GM23248 (cell line): ENCODE data around the gene RAD51B. TPM values are rescaled to one million over a fixed set of nuclear protein-coding genes. Genes with fewer than 3 reads are reported as not detected.

Experiments
- DNase-seq: peaks from one replicate; pipeline ENCODE4 v3.0.0-alpha.2; 2015
- H2AFZ ChIP-seq: fragments of 200-600 bp; sonication (generic); 2 replicates; pipeline ENCODE4 v1.6.1; 2016; ENCODE audit warnings: antibody characterized with exemption
- H3F3A ChIP-seq: fragments of 200-600 bp; sonication (generic); 2 replicates; pipeline ENCODE4 v1.6.1; 2016; ENCODE audit warnings: mild to moderate bottlenecking, antibody characterized with exemption, mixed run types; ENCODE audit not compliant: insufficient read depth
- H3K27ac ChIP-seq: fragments of 200-600 bp; sonication (generic); 2 replicates; pipeline ENCODE4 v1.5.1; 2016; ENCODE audit warnings: mild to moderate bottlenecking
- H3K27me3 ChIP-seq: fragments of 200-600 bp; sonication (generic); replicated peaks from 2 replicates; pipeline ENCODE4 v1.6.1; 2016; ENCODE audit warnings: mild to moderate bottlenecking; ENCODE audit not compliant: insufficient read depth
- H3K36me3 ChIP-seq: fragments of 200-600 bp; sonication (generic); 2 replicates; pipeline ENCODE4 v1.6.1; 2016; ENCODE audit warnings: low read depth, mild to moderate bottlenecking
- H3K4me1 ChIP-seq: fragments of 200-600 bp; sonication (generic); 2 replicates; pipeline ENCODE4 v1.6.1; 2016; ENCODE audit warnings: mild to moderate bottlenecking; ENCODE audit not compliant: insufficient read depth
- H3K4me2 ChIP-seq: fragments of 200-600 bp; sonication (generic); one replicate; pipeline ENCODE4 v1.6.1; 2016; ENCODE audit warnings: mild to moderate bottlenecking; ENCODE audit not compliant: unreplicated experiment
- H3K4me3 ChIP-seq: fragments of 200-600 bp; sonication (generic); 2 replicates; pipeline ENCODE4 v1.5.1; 2016; ENCODE audit warnings: mild to moderate bottlenecking
- H3K79me2 ChIP-seq: fragments of 200-600 bp; sonication (generic); 2 replicates; pipeline ENCODE4 v1.6.1; 2016; ENCODE audit warnings: mild to moderate bottlenecking; ENCODE audit not compliant: insufficient read depth
- H3K9ac ChIP-seq: fragments of 200-600 bp; sonication (generic); 2 replicates; pipeline ENCODE4 v1.6.1; 2016; ENCODE audit warnings: mild to moderate bottlenecking
- H3K9me2 ChIP-seq: fragments of 200-600 bp; sonication (generic); 2 replicates; pipeline ENCODE4 v1.6.1; 2016; ENCODE audit warnings: mixed run types, mild to moderate bottlenecking, moderate library complexity; ENCODE audit not compliant: insufficient read depth
- H3K9me3 ChIP-seq: fragments of 200-600 bp; sonication (generic); one replicate; pipeline ENCODE4 v1.6.1; 2017; ENCODE audit warnings: low read depth
- H4K20me1 ChIP-seq: fragments of 200-600 bp; sonication (generic); 2 replicates; pipeline ENCODE4 v1.6.0; 2016; ENCODE audit not compliant: insufficient read depth
- EZH2 ChIP-seq: fragments of 200-600 bp; sonication (generic); IDR thresholded peaks from 2 replicates; pipeline ENCODE4 v1.6.1; 2018; ENCODE audit warnings: antibody characterized with exemption, mild to moderate bottlenecking; ENCODE audit not compliant: insufficient read depth, poor library complexity, severe bottlenecking
- EZH2phosphoT487 ChIP-seq: fragments of 200-600 bp; sonication (generic); IDR thresholded peaks from 2 replicates; pipeline ENCODE4 v1.6.1; 2018; ENCODE audit warnings: antibody characterized with exemption, moderate library complexity, mild to moderate bottlenecking, low read depth; ENCODE audit not compliant: insufficient read depth
- WGBS, 2 experiments: methylation state at CpG; one replicate each; pipeline ENCODE4 v1.1.6; 2015 to 2017; ENCODE audit warnings: low lambda C conversion rate in 2 of 2, low coverage in 1 of 2; ENCODE audit errors: missing lambda C conversion rate in 2 of 2; 5-methylcytosine and 5-hydroxymethylcytosine counted together
- in situ Hi-C: fragments of 300-500 bp; cut with MboI; formaldehyde crosslinking; loops from 2 replicates; pipeline ENCODE4 v1.15.0; 2020
- polyA plus RNA-seq: library from polyadenylated mRNA; unstranded; fragments of >200 nt; fragmentation: Nextera tagmentation; extraction: Ambion mirVana; gene quantifications from 2 replicates; pipeline ENCODE4 v1.2.1, GENCODE V29; 2016
- total RNA-seq: library from RNA; depleted of rRNA; stranded (reverse); fragments of >200 nt; shearing (Covaris generic); gene quantifications from 2 replicates; pipeline ENCODE4 v1.2.3, GENCODE V29; 2014

Gene RAD51B
- total and polyA plus RNA-seq, 2 experiments from 2014 or later, result 4.0 to 8.8 TPM

GRCh38 chr14:68471029-68471963, 651.7 kb downstream of the RAD51B start:
- no peaks in the 10 kb centered on the region for H3K36me3 ChIP-seq
- H3K9ac ChIP-seq, result no peak overlapping the region
- no peak overlapping the region for H3K4me3 ChIP-seq
- 94 to 96% methylated on average over 12 of the region's 12 CpGs for WGBS, 2 experiments
- H3K4me1 ChIP-seq, result peaks cover 41% of the 10 kb centered on the region
- H4K20me1 ChIP-seq, result no peaks in the 10 kb centered on the region
- H3K27me3 ChIP-seq, result no peaks in the 10 kb centered on the region
- H3K9me3 ChIP-seq, result no peaks in the 10 kb centered on the region
- TF ChIP-seq EZH2phosphoT487, result no peak
- TF ChIP-seq EZH2, result no peak
- H2AFZ ChIP-seq, result no peak overlapping the region
- peaks cover 38% of the 10 kb centered on the region for H3F3A ChIP-seq
- H3K79me2 ChIP-seq, result no peaks in the 10 kb centered on the region
- H3K27ac ChIP-seq, result no peak overlapping the region
- in situ Hi-C loops, result no loop called here
- no peak for DNase-seq
- H3K9me2 ChIP-seq, result no peaks in the 10 kb centered on the region
- H3K4me2 ChIP-seq, result no peak overlapping the region

- TF ChIP-seq EZH2, result no peak
- no peak for TF ChIP-seq EZH2phosphoT487
- in situ Hi-C loops, result no loop called here
- WGBS, 2 experiments, result 93 to 94% methylated on average over 4 of the region's 4 CpGs
- Histone ChIP-seq H3K4me3 (no peak overlapping the region), H3K36me3 (no peaks in the 10 kb centered on the region), H3K27ac (no peak overlapping the region), H3F3A (peaks cover 39% of the 10 kb centered on the region), H3K9ac (no peak overlapping the region), H4K20me1 (no peaks in the 10 kb centered on the region), H3K4me1 (peaks cover 43% of the 10 kb centered on the region), H3K4me2 (no peak overlapping the region), H2AFZ (no peak overlapping the region), H3K27me3 (no peaks in the 10 kb centered on the region), H3K9me3 (no peaks in the 10 kb centered on the region), H3K9me2 (no peaks in the 10 kb centered on the region), H3K79me2 (no peaks in the 10 kb centered on the region)
- DNase-seq, result no peak
These were observed 652.5 kb downstream of the RAD51B start for GRCh38 chr14:68471964-68472508.

- Histone ChIP-seq H3K9me3 (no peaks in the 10 kb centered on the region), H3K27me3 (no peaks in the 10 kb centered on the region), H3K79me2 (no peaks in the 10 kb centered on the region), H2AFZ (no peak overlapping the region), H3K36me3 (no peaks in the 10 kb centered on the region), H3K4me1 (peaks cover 43% of the 10 kb centered on the region), H4K20me1 (no peaks in the 10 kb centered on the region), H3K4me3 (no peak overlapping the region), H3K4me2 (no peak overlapping the region), H3K27ac (no peak overlapping the region), H3K9ac (no peak overlapping the region), H3F3A (peaks cover 43% of the 10 kb centered on the region), H3K9me2 (no peaks in the 10 kb centered on the region)
- no peak for DNase-seq
- in situ Hi-C loops, result no loop called here
- WGBS, 2 experiments, result 84 to 86% methylated on average over 4 of the region's 4 CpGs
- TF ChIP-seq EZH2phosphoT487, result no peak
These were observed 653.5 kb downstream of the RAD51B start for GRCh38 chr14:68473069-68473468.

- H3K27ac ChIP-seq, result no peak overlapping the region
- in situ Hi-C loops, result no loop called here
- H3K79me2 ChIP-seq, result no peaks in the 10 kb centered on the region
- no peaks in the 10 kb centered on the region for H3K9me2 ChIP-seq
- H3F3A ChIP-seq, result peaks cover 43% of the 10 kb centered on the region
- H3K36me3 ChIP-seq, result no peaks in the 10 kb centered on the region
- no peak for DNase-seq
- TF ChIP-seq EZH2phosphoT487, result no peak
- TF ChIP-seq EZH2, result no peak
- 94 to 99% methylated on average over 2 of the region's 2 CpGs for WGBS, 2 experiments
- H4K20me1 ChIP-seq, result no peaks in the 10 kb centered on the region
- no peaks in the 10 kb centered on the region for H3K9me3 ChIP-seq
- peaks cover 35% of the 10 kb centered on the region for H3K4me1 ChIP-seq
- no peak overlapping the region for H3K4me2 ChIP-seq
- no peak overlapping the region for H2AFZ ChIP-seq
- no peak overlapping the region for H3K4me3 ChIP-seq
- no peaks in the 10 kb centered on the region for H3K27me3 ChIP-seq
- no peak overlapping the region for H3K9ac ChIP-seq
These were observed 654.2 kb downstream of the RAD51B start for GRCh38 chr14:68473794-68474193.
